ENCODE data around the gene STON1.
"Not testable (repeated sequence)": the region's sequence is repeated elsewhere in the genome, so short reads cannot be mapped to it uniquely, and the experiment has no call there.

Gene STON1

DNA sequence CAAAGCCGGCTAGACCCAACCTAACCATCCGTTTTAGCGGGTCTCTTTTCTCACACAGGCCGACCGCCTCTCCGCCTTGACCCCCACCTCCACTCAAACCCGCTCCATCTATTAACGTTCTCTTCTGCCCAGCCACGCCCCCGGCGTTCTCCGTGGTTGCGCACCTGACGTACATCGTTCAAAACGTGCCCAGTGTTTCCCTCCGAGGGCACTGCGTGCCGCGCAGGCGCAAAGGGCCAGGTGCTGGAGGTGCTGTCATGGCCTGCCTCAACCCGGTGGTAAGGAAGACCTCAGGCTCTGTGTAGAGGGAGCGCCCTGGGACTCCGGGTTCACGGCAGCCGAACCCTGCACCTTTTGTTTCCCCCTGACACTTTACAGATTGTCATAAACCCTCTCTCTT, 87.7 kb downstream of the STON1 start, which contains the start of gene GTF2A1L:
TSS of gene GTF2A1L (plus strand) at position 239 of the 400 bp plus-strand sequence. CDS start at position 258, 19 bp downstream.
- DNase-seq (ENCODE audit: low read depth, low spot score) = no peak

DNA sequence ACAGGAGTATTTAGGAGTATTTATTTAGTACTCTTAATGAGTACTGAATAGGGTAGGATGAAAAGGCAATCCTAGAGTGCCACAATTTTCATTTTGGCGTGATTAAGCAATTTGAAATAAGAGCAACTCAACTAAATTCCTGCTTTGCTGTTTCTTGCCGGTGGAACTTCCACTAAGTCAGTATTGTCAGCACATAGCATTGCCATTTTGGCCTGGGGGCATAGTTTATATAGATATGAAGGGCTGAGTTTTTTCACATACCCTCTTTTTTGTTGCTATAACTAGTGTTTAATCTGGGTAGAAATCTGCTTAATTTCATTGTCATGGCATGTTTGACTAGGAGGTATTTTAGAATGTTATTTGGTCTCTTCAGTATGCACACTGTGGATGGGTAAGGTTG, 89.6 kb downstream of the STON1 start:
- no peak for DNase-seq (ENCODE audit: low read depth, low spot score)

DNA sequence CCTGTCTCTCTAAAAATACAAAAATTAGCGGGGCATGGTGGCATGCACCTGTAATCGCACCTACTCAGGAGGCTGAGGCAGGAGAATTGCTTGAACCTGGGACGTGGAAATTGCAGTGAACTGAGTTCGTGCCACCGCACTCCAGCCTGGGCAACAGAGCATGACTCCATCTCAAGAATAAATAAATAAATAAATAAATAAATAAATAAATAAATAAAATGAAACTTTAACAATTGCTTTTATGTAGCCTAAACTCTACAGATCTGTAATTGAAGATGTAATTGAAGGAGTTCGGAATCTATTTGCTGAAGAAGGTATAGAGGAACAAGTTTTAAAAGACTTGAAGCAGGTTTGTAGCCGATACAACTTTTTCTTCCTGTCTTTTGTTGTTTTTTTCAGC, 90.7 kb downstream of the STON1 start:
- no peak for DNase-seq (ENCODE audit: low read depth, low spot score)

DNA sequence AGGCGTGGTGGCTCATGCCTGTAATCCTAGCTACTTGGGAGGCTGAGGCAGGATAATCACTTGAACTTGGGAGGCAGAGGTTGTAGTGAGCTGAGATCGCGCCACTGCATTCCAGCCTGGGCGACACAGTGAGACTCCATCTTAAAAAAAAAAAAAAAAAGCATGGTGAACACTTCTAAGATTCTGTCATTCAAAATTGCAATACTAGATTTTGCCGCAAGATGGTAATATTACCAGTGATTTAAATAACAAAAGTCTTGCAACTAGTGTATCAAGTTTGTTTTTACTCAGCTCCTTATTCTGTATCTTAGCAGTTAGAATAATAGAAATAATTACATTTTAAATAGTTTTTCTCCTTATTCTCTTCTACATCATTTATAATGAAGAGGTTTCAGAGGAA, 92.7 kb downstream of the STON1 start:
- not testable (repeated sequence) for DNase-seq (ENCODE audit: low read depth, low spot score)

DNA sequence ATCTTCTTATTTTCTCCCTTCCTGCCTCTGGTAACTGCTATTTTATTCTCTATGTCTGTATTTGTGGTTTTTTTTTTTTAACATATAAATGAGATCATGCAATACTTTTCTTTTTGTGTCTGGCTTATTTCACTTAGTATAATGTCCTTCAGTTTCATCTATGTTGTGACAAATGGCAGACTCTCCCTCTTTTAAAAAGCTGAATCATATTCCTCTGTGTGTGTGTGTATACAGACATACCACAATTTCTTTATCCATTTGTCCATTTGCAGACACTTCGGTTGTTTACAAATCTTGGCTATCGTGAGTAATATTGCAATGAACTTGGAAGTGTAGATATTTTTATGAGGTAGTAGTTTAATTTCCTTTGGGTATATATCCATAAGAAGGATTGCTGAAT, 94.7 kb downstream of the STON1 start:
- DNase-seq (ENCODE audit: low read depth, low spot score) = no peak

DNA sequence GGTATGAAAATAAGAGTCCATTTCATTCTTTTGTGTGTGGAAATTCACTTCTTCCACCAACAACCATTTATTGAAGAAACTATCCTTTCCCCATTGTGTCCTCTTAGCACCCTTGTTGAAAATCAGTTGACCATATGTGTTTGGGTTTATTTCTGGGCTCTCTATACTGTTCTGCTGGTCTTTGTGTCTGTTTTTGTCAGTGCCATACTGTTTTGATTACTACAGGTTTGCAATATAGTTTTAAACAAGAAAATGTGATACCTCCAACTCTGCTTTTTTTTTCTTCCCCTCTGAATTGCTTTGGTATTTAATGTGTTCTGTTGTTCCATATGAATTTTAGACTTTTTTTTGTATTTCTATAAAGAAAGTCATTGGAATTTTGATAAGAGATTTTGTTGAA, 96.1 kb downstream of the STON1 start:
- no peak for DNase-seq (ENCODE audit: low read depth, low spot score)

DNA sequence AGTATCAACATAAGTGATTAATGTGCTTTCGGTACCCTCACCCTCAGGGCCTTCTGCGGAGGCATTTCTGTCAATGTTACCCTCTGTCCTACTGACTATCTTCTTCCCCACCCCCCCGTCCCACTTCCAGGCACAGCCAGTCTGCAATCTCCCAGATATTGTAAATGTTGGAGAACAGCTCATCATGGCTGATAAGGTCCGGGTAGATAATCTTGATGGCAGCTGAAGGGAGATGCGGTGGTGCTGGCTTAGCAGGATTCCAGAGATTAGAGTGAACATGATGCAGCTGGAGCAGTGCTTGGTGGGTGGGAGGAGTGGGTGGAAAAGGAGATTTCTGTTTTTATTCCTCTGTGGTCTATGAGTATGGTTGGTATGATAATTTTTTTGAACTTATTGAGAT, 103.2 kb downstream of the STON1 start:
- DNase-seq (ENCODE audit: low read depth, low spot score) = no peak

DNA sequence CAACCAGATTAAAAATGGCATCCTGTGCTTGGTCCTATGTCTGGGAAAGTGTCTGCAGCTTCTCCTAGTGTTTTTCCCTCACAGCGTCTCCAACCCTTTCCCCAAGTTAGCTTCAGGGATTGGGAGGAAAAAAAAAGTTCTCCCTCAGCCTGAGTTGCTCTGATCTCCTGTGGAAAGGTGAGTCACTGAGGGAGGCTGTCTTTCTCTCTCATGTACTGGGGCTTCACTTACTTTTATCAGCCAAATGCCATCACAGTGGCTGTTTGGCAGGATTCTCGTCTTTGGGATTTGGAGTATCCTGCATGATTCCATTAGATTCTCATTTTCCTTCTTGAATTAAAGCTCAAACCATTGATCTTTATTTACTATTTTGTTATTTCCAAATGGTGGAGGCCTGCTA, 105.8 kb downstream of the STON1 start:
- DNase-seq (ENCODE audit: low read depth, low spot score) = no peak

DNA sequence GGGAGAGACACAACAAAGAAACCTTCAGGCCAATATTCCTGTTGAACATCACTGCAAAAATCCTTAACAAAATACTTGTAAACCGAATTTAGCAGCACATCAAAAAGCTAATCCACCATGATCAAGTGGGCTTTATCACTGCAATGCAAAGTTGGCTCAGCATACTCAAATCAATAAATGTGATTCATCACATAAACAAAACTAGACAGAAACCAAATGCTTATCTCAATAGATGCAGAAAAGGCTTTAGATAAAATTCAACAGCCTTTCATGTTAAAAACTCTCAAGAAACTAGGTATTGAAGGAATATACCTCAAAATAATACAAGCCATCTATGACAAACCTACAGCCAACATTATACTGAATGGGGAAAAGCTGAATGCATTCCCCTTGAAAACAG, 108.3 kb downstream of the STON1 start:
- DNase-seq (ENCODE audit: low read depth, low spot score) = no peak
